Sigmoid colon (tissue), 7 donors: ENCODE results near the gene LRP1B. TPM values are rescaled to one million over a fixed set of nuclear protein-coding genes. Genes with fewer than 3 reads are reported as not detected.

Experiments
- DNase-seq: peaks from one replicate; pipeline ENCODE4 v3.0.0-alpha.2; 2019
- H3K27ac ChIP-seq, 4 donors: fragments of 200-600 bp; sonication (generic); one replicate each; pipeline ENCODE4 v1.5.1; 2016 to 2019; ENCODE audit warnings: mild to moderate bottlenecking in 1 of 4
- H3K27me3 ChIP-seq, 3 donors: fragments of 200-600 bp; sonication (generic); one replicate each; pipeline ENCODE4 v1.5.1; 2019; ENCODE audit warnings: mild to moderate bottlenecking in 1 of 3
- H3K36me3 ChIP-seq, 4 donors: fragments of 200-600 bp; sonication (generic); one replicate each; pipeline ENCODE4 v1.5.1; 2016 to 2019
- H3K4me1 ChIP-seq, 4 donors: fragments of 200-600 bp; sonication (generic); one replicate each; pipeline ENCODE4 v1.5.1; 2017 to 2019
- H3K4me3 ChIP-seq, 4 donors: fragments of 200-600 bp; sonication (generic); one replicate each; pipeline ENCODE4 v1.5.1; 2017 to 2019; ENCODE audit warnings: mild to moderate bottlenecking in 2 of 4, moderate library complexity in 1 of 4
- H3K9me3 ChIP-seq, 4 donors: fragments of 200-600 bp in 3 of 4; sonication (generic) in 3 of 4; one replicate each; pipeline versions ENCODE4 v1.5.1 to v1.6.1; 2013 to 2019
- CTCF ChIP-seq, 4 experiments: fragments of 450-650 bp in 3 of 4; fragments of 200-600 bp in 1 of 4; IDR thresholded peaks; one replicate each; pipeline ENCODE4 v1.5.1; 2016 to 2019; ENCODE audit warnings: antibody characterized with exemption in 4 of 4, mild to moderate bottlenecking in 3 of 4, moderate library complexity in 2 of 4
- EP300 ChIP-seq, 4 donors: sonication (generic); formaldehyde crosslinking; IDR thresholded peaks; one replicate each; pipeline ENCODE4 v1.6.1; 2017; ENCODE audit warnings: antibody characterized with exemption in 4 of 4
- POLR2A ChIP-seq, 2 donors: fragments of 450-650 bp; IDR thresholded peaks; one replicate each; pipeline ENCODE4 v1.6.1; 2016; ENCODE audit warnings: antibody characterized with exemption in 2 of 2, mild to moderate bottlenecking in 2 of 2, moderate library complexity in 2 of 2
- POLR2AphosphoS5 ChIP-seq, 4 donors: sonication (generic); formaldehyde crosslinking; IDR thresholded peaks; one replicate each; pipeline ENCODE4 v1.6.1; 2017; ENCODE audit warnings: antibody characterized with exemption in 4 of 4
- WGBS, 2 donors: extraction: QIAGEN DNeasy Blood & Tissue Kit; methylation state at CpG; one replicate each; pipeline ENCODE4 v1.1.7; 2013; 5-methylcytosine and 5-hydroxymethylcytosine counted together
- intact Hi-C: fragments of 100-400 bp; cut with DNase I; formaldehyde crosslinking; loops from one replicate; pipeline ENCODE4 v1.15.1; 2023
- polyA plus RNA-seq, 3 donors: library from polyadenylated mRNA; stranded (reverse); fragments of 200-250 nt; gene quantifications; one replicate each; pipeline ENCODE4 v1.2.3, GENCODE V29; 2013
- total RNA-seq, 4 donors: library from RNA; depleted of rRNA; stranded (reverse); fragments of >200 nt; gene quantifications; one replicate each; pipeline ENCODE4 v1.1.0, GENCODE V29; 2016
- donor health status: healthy with polysubstance abuse.
- donor health status: Bipolar disorder and iron deficiency.
- donor health status: healthy.

The LRP1B gene
- total and polyA plus RNA-seq, 7 donors = 0.06 to 5.1 (median 2.0) TPM; not detected in 1

GRCh38 chr2:140410695-140411094, 1720.1 kb downstream of the LRP1B start:
- H3K36me3 ChIP-seq = no peaks in the 10 kb centered on the region
- intact Hi-C loops = no loop called here
- H3K9me3 ChIP-seq = no peaks in the 10 kb centered on the region
- TF ChIP-seq POLR2A (IDR thresholded peaks at IDR 0.05) (no peak), CTCF (IDR thresholded peaks at IDR 0.05) (no peak), EP300 (IDR thresholded peaks at IDR 0.05) (no peak), POLR2AphosphoS5 (IDR thresholded peaks at IDR 0.05) (no peak)
- H3K4me1 ChIP-seq = no peaks in the 10 kb centered on the region
- no peak for DNase-seq
- 77 to 84% methylated on average over 2 of the region's 2 CpGs for WGBS, 2 donors
- no peaks in the 10 kb centered on the region for H3K27me3 ChIP-seq
- no peak overlapping the region for H3K27ac ChIP-seq
- H3K4me3 ChIP-seq = no peak overlapping the region

GRCh38 chr2:140401056-140401455, 1729.8 kb downstream of the LRP1B start:
- WGBS, 2 donors = 84 to 87% methylated on average over 2 of the region's 2 CpGs
- Histone ChIP-seq H3K4me3 (no peak overlapping the region), H3K27me3 (no peaks in the 10 kb centered on the region), H3K9me3 (peaks cover 0 to 4% (median 0%) of the 10 kb centered on the region in 4 donors), H3K4me1 (no peaks in the 10 kb centered on the region), H3K27ac (no peak overlapping the region), H3K36me3 (no peaks in the 10 kb centered on the region)
- intact Hi-C loops = no loop called here
- DNase-seq = no peak
- TF ChIP-seq POLR2AphosphoS5 (IDR thresholded peaks at IDR 0.05) (no peak), POLR2A (IDR thresholded peaks at IDR 0.05) (no peak), EP300 (IDR thresholded peaks at IDR 0.05) (no peak), CTCF (IDR thresholded peaks at IDR 0.05) (no peak)

- no peak for DNase-seq
- Histone ChIP-seq H3K27me3 (no peaks in the 10 kb centered on the region), H3K4me3 (no peak overlapping the region), H3K4me1 (no peaks in the 10 kb centered on the region), H3K36me3 (no peaks in the 10 kb centered on the region), H3K9me3 (no peaks in the 10 kb centered on the region), H3K27ac (no peak overlapping the region)
- WGBS, 2 donors = 47 to 66% methylated on average over 2 of the region's 2 CpGs
- intact Hi-C loops = no loop called here
- TF ChIP-seq EP300 (IDR thresholded peaks at IDR 0.05) (no peak), POLR2A (IDR thresholded peaks at IDR 0.05) (no peak), POLR2AphosphoS5 (IDR thresholded peaks at IDR 0.05) (no peak), CTCF (IDR thresholded peaks at IDR 0.05) (no peak)
These were observed 1738.0 kb downstream of the LRP1B start for GRCh38 chr2:140392824-140393223.

GRCh38 chr2:140384946-140385345, 1745.9 kb downstream of the LRP1B start:
- H3K9me3 ChIP-seq = no peaks in the 10 kb centered on the region

More at GRCh38 chr2:140384946-140385345, 1745.9 kb downstream of the LRP1B start:
- intact Hi-C loops = no loop called here
- H3K4me1 ChIP-seq = no peaks in the 10 kb centered on the region
- H3K27me3 ChIP-seq = no peaks in the 10 kb centered on the region
- TF ChIP-seq POLR2AphosphoS5 (IDR thresholded peaks at IDR 0.05) = no peak
- no peak for TF ChIP-seq EP300 (IDR thresholded peaks at IDR 0.05)
- no peak for TF ChIP-seq POLR2A (IDR thresholded peaks at IDR 0.05)
- no peak for TF ChIP-seq CTCF (IDR thresholded peaks at IDR 0.05)
- H3K4me3 ChIP-seq = no peak overlapping the region
- no peaks in the 10 kb centered on the region for H3K36me3 ChIP-seq
- no peak overlapping the region for H3K27ac ChIP-seq
- DNase-seq = no peak
- 88 to 90% methylated on average over 6 of the region's 6 CpGs for WGBS, 2 donors
